Fibroblast of peridontal ligament (primary cell): ENCODE measurements around the gene SERAC1.
"Not testable (repeated sequence)": the region's sequence is repeated elsewhere in the genome, so short reads cannot be mapped to it uniquely, and the experiment has no call there.

Experiments
- DNase-seq: peaks from one replicate; pipeline ENCODE4 v3.0.0-alpha.2; 2010; ENCODE audit errors: extremely low read depth

SERAC1 gene

GRCh38 chr6:158168040-158168289, at the start of gene SERAC1:
TSS of gene SERAC1 (minus strand) at chr6:158168262. CDS start at chr6:158158363, 9,899 bp downstream.
- DNase-seq: no peak

- peak; percentile 89 for DNase-seq
Measured at GRCh38 chr6:158213925-158214674, 46.0 kb upstream of the SERAC1 start.

- peak; percentile 74 for DNase-seq
Measured at GRCh38 chr6:158211273-158212055, 43.4 kb upstream of the SERAC1 start.

- DNase-seq: not testable (repeated sequence)
Measured at GRCh38 chr6:158209582-158210333, 41.7 kb upstream of the SERAC1 start.

- DNase-seq: not testable (repeated sequence)
Measured at GRCh38 chr6:158208226-158209030, 40.4 kb upstream of the SERAC1 start.

GRCh38 chr6:158207422-158207788, 39.3 kb upstream of the SERAC1 start:
- no peak for DNase-seq

- DNase-seq: peak; percentile 23
Measured at GRCh38 chr6:158206740-158207421, 38.8 kb upstream of the SERAC1 start.

- DNase-seq: no peak
Measured at GRCh38 chr6:158205169-158205944, 37.3 kb upstream of the SERAC1 start.

GRCh38 chr6:158198461-158198860, 30.4 kb upstream of the SERAC1 start:
- no peak for DNase-seq

GRCh38 chr6:158194487-158195280, 26.6 kb upstream of the SERAC1 start:
- DNase-seq: no peak

GRCh38 chr6:158191761-158192160, 23.7 kb upstream of the SERAC1 start:
- no peak for DNase-seq

- no peak for DNase-seq
Measured at GRCh38 chr6:158191032-158191431, 23.0 kb upstream of the SERAC1 start.

- no peak for DNase-seq
Measured at GRCh38 chr6:158188591-158188990, 20.5 kb upstream of the SERAC1 start.

- DNase-seq: peak; percentile 85
Measured at GRCh38 chr6:158185729-158186456, 17.8 kb upstream of the SERAC1 start.

- no peak for DNase-seq
Measured at GRCh38 chr6:158184608-158185007, 16.5 kb upstream of the SERAC1 start.

GRCh38 chr6:158183174-158183972, 15.3 kb upstream of the SERAC1 start:
- not testable (repeated sequence) for DNase-seq

- DNase-seq: not testable (repeated sequence)
Measured at GRCh38 chr6:158177712-158178111, 9.7 kb upstream of the SERAC1 start.

- DNase-seq: peak; percentile 42
Measured at GRCh38 chr6:158175111-158175510, 7.0 kb upstream of the SERAC1 start.
